HG02943 (cell line): ENCODE measurements around the gene ATP6V0C.

ENCODE experiments used
- ATAC-seq: cut with Tn5 transposase; IDR thresholded peaks from one replicate; pipeline ENCODE4 v1.9.1; 2021; ENCODE audit warnings: mild to moderate bottlenecking, low read depth, moderate library complexity; ENCODE audit not compliant: unreplicated experiment

ATP6V0C gene

GRCh38 chr16:2513405-2514332, at the start of gene ATP6V0C:
Gene ATP6V0C, plus strand, starts transcription at chr16:2513952. Its CDS starts 152 bp downstream, at chr16:2514104.
- ATAC-seq: peak; percentile 65

GRCh38 chr16:2464333-2464732, 49.4 kb upstream of the ATP6V0C start:
- ATAC-seq: no peak

- no peak for ATAC-seq
These were observed 47.9 kb upstream of the ATP6V0C start for GRCh38 chr16:2465653-2466415.

DNA sequence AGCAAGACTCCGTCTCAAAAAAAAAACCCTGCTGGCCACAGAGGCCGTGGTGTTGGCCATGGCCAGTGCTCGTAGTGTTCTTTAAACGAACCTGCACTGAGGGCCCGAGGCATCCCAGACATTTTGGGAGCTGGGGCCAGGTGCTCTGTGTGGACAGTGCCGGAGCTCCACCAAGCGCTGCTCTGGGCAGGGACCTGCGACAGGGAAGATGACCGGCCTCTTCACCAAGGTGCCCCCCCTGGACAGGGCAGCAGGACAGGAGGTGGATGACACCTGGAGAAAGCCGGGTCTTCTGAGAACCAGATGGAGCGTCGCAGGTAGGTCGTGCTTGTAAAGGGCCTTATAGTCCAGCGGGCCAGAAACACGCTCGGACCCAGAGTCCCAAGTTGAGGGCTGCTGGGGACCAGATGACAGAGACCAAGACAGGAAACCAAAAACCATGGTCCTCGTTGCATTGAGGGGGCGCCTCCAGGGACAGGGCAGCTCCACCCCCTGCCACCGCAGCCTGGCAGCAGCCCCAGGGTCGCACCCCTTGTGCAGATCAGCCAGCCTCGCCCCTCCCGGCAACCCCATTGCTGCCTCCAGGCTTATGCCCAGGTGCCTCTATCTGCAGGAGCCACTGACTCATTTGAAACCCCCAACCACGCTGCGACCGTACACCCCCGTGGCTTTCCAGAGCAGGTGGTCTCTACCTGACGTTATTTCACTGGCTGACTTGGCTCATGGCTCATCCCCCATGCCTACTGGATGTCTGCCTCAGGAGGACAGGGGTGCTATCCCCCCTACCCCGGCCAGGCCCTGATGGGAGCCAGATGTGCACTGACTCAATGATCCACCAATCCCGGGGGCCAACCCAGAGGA, 46.9 kb upstream of the ATP6V0C start:
- no peak for ATAC-seq

GRCh38 chr16:2467528-2468232, 46.1 kb upstream of the ATP6V0C start:
- ATAC-seq: no peak

- ATAC-seq: no peak
These were observed 45.5 kb upstream of the ATP6V0C start for GRCh38 chr16:2468233-2468724.

GRCh38 chr16:2468725-2469398, 44.9 kb upstream of the ATP6V0C start:
- no peak for ATAC-seq

DNA sequence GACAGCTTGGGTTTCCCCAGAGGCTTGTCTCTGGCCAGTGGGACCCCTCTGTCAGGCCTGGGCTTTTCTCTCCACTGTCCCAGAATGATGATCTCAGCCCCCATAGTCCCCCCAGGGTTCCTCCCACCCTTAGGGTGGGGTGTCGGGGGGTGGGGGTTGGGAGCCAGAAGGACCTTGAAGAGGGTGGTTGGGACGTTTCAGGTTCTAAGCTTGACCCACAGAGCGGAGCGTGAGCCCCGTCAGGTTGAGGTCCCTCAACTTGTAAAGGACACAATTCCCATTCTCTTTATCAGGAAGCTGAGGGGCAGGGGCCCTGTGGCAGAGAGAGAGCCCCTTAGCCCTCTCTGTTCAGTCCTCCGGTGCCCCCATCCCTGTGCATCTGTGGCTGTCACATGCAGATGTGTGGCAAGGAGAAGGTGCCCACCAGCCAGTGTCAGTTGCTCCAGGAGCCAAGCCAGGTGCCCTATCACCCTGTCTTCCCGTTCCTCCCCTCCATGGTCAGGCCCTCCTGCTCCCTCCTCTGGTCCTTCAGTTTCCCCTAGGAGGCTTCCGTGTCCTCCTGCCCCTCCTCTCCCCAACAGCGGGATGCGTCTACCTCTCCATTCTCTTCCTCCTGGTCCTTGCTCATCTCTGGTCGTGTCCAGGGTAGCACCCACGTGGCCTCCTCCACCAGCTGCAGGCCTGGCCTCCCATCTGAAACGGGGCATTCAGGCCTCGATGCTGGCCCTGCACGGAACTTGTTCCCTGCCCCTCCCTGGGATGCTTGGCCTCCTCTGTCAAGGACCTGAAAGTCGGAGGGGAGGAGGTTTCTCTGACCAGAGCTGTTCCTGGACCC, 44.1 kb upstream of the ATP6V0C start:
- no peak for ATAC-seq

DNA sequence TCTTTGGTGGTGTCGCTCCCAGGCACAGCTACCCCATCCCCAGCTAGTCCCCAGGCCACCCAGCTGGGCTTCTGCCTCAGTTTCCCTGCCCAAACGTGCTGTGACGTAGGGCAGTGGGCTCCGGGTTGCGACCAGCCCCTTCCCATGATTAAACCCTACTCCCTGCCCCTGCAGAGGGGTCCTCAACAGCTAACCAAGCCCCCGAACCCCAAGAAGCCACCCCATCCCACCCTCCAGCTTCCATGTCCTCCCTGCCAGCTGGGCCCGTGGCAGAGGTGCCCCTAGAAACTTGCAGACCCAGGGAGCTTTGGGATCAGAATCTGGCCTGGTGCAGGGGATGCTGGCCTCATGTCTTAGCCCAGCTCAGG, 43.5 kb upstream of the ATP6V0C start:
- no peak for ATAC-seq

DNA sequence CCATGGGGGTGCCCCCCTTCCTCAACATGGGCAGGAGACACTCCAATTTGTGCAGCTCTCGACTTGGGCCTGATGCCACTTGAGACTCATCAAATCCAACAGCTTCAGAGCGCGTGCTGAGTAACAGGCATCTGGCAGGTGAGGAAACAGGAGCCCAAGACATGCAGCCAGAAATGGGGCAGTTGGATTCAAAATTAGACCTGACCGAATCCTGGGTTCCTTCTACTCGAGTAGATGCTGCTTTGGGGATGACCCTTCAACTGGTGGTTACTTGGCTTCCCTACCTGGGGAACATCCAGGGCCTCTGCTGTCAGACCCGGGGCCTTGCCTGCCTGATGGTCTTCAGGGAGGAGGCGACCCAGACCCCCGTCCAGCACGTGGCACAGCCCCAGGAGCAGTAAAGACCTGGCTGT, 43.1 kb upstream of the ATP6V0C start:
- ATAC-seq: no peak

GRCh38 chr16:2471016-2471652, 42.6 kb upstream of the ATP6V0C start, which contains the start of gene NTN3:
Gene NTN3, plus strand, starts transcription at chr16:2471297. Its CDS starts 405 bp downstream, at chr16:2471702.
- ATAC-seq: no peak

DNA sequence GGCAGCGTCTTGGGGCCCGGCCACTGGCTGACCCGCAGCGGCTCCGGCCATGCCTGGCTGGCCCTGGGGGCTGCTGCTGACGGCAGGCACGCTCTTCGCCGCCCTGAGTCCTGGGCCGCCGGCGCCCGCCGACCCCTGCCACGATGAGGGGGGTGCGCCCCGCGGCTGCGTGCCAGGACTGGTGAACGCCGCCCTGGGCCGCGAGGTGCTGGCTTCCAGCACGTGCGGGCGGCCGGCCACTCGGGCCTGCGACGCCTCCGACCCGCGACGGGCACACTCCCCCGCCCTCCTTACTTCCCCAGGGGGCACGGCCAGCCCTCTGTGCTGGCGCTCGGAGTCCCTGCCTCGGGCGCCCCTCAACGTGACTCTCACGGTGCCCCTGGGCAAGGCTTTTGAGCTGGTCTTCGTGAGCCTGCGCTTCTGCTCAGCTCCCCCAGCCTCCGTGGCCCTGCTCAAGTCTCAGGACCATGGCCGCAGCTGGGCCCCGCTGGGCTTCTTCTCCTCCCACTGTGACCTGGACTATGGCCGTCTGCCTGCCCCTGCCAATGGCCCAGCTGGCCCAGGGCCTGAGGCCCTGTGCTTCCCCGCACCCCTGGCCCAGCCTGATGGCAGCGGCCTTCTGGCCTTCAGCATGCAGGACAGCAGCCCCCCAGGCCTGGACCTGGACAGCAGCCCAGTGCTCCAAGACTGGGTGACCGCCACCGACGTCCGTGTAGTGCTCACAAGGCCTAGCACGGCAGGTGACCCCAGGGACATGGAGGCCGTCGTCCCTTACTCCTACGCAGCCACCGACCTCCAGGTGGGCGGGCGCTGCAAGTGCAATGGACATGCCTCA, 41.9 kb upstream of the ATP6V0C start:
- ATAC-seq: no peak

GRCh38 chr16:2472488-2472864, 41.3 kb upstream of the ATP6V0C start:
- ATAC-seq: no peak

DNA sequence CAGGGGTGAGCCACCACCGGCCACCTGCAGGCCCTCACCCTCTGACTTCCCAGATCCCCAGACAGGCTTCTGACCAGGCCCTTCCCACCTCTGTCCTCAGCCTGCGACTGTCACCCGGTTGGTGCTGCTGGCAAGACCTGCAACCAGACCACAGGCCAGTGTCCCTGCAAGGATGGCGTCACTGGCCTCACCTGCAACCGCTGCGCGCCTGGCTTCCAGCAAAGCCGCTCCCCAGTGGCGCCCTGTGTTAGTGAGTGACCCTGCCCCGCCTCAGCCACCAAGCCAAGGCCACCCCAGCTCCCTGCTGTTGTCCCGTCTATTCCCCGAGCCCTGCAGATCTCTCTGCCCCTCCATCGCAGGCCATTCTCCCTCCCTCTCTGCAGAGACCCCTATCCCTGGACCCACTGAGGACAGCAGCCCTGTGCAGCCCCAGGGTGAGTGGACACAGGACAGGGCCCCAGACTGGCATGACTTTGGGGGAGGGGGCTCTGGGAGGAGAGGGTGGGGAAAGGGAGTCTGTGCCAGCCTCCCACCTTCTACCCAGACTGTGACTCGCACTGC, 40.8 kb upstream of the ATP6V0C start:
- ATAC-seq: no peak

DNA sequence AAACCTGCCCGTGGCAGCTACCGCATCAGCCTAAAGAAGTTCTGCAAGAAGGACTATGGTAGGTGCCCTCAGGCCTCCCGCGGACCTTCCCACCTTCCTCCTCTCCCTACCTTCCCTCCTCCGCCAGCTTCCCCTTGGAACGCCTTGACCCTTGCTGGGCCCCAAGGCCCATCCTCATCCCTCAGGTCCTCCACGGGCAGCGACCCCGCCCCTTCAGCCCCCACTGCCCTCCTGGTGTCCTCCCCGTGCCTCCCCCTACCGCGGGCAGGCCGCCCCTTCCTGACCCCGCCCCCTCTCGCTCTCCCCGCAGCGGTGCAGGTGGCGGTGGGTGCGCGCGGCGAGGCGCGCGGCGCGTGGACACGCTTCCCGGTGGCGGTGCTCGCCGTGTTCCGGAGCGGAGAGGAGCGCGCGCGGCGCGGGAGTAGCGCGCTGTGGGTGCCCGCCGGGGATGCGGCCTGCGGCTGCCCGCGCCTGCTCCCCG, 40.3 kb upstream of the ATP6V0C start:
- ATAC-seq: no peak

DNA sequence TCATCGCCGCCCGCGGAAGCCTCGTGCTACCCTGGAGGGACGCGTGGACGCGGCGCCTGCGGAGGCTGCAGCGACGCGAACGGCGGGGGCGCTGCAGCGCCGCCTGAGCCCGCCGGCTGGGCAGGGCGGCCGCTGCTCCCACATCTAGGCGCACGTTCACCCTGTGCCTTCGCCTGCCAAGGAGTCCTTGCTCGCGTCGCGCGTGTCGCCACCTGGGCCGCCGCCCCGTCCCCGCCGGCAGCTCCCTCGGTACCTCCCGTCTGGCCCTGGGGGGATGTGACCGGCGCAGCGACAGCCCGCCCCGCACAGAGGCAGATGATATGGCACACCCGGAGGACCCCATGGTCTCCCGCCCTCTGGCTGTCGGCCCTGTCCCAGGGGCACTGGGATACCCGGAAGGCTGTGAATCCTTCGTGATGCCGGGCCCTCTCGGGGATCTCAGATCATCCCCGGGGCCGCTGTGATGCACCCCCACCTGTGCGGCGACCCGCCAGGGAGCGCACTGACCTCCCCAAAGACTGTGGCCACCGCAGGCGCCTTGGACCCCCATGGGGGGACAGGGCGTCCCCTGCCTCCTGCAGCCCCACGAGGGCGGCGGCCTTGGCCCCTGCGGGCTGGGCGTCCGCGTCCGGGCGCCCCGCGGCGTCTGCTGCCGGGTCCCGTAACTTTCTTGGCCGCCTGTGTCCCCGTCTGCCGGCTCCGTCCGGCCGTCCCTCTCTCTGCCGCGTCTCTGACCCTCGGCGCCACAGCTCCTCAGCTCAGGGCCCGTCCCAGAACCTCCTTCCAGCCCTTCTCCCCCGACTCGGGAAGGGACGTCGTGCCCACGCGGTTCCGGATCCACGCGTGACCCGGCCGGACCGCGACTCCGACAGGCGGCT, 39.5 kb upstream of the ATP6V0C start:
- ATAC-seq: peak; percentile 21
